OCI-LY7 (cell line): Measurements from ENCODE around the gene RAB10.

Experiments used
- CTCF ChIP-seq: fragments of 200-600 bp; sonication (generic); conservative IDR thresholded peaks from 2 replicates; pipeline ENCODE4 v1.5.1; 2014; ENCODE audit warnings: mild to moderate bottlenecking, antibody characterized with exemption, low read length, moderate library complexity, mixed read lengths
- EZH2phosphoT487 ChIP-seq: fragments of 200-600 bp; sonication (generic); IDR thresholded peaks from 2 replicates; pipeline ENCODE4 v1.6.1; 2018; ENCODE audit warnings: low read depth, borderline replicate concordance, mild to moderate bottlenecking, mixed run types, antibody characterized with exemption, low read length, moderate library complexity, mixed read lengths

DNA sequence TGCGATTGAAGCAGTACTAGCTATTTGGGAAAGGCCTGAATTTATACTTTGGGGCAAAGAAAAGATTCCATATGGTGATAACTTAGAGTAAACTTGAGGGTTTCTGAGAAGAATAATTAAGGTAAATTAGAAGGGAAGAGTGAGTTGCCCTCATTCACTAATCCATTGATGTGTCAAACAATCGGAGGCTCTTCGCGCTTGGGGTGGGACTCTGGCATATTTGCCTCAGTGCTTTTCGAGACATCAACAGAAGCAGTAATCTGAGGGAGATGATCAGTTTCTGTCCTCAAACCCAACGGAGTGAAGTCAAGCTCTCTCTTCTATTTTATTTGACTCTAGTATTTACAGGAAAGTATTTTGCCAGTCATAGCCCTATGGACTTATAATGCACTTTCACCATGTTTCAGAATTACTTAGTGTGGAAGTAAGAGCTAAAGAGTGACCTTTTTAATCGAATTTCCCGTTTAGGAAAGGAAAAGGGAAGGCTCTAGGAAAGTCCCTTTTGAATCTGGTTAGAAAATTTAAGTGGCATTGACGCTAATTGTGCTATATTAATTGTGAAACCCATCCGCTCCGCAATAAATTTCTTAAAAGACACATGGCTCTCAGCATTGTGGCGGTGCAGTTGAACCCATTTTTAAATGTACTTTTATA is 1.3 kb downstream of the RAB10 start:
- TF ChIP-seq CTCF (no peak), EZH2phosphoT487 (no peak)
